T47D (cell line): ENCODE results near the gene PARD3.
"Not testable (repeated sequence)": the region's sequence is repeated elsewhere in the genome, so short reads cannot be mapped to it uniquely, and the experiment has no call there.

Experiments
- DNase-seq, 2 experiments: peaks; one replicate each; pipeline versions ENCODE4 v3.0.0 to v3.0.0-alpha.2; 2011 to 2012; ENCODE audit warnings: low read depth in 1 of 2, low spot score in 1 of 2
- JUND ChIP-seq: IDR thresholded peaks from 2 replicates; pipeline ENCODE4 v1.6.1; 2012; ENCODE audit warnings: low read depth
- in situ Hi-C: cut with HindIII; loops from 2 replicates; pipeline ENCODE4 v1.10.0; 2016; ENCODE audit warnings: low sequenced_read_pairs, low pct_unique_long_range_greater_than_20kb

Gene PARD3

DNA sequence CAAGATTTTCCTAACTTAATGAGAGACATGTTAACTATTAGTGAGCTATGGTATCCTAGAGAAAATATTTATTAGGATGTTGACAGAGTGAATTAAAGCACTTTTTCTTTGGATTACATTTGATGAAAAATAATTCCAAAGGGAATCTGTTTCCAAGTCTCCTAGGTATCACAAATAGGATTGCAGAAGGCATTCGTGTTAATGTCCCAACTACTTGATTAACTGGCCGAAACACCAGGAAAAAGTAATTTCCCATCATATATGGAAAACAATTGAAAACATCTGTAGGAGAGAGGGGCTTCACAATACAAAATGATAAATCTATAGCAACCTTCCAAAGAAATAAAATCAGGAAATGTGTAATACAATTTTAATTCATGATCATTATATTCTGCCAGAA lies 406.7 kb downstream of the PARD3 start:
- no peak for TF ChIP-seq JUND
- in situ Hi-C loops = no loop called here
- DNase-seq = no peak

DNA sequence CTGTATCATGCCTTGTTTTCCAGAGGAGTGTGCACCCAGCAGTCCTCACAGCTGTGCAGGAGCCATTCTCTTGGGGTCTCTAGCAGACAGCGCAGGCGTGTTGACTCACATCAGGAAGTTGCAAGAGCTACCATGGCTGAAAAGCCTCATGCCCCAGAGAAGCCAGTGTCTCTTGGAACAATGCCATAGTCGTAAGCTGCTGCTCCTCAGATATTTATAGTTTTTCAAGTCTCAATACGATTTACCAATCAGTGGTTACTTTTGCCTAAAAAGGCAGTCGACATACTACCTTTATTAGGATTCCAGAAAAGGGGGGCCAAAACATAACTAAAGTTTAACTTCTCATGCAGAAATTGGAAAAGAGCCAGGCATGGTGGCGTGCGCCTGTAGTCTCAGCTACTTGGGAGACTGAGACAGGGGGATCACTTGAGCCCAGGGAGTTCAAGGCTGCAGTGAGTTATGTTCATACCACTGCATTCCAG lies 407.7 kb downstream of the PARD3 start:
- no peak for TF ChIP-seq JUND
- DNase-seq = no peak
- in situ Hi-C loops = no loop called here

DNA sequence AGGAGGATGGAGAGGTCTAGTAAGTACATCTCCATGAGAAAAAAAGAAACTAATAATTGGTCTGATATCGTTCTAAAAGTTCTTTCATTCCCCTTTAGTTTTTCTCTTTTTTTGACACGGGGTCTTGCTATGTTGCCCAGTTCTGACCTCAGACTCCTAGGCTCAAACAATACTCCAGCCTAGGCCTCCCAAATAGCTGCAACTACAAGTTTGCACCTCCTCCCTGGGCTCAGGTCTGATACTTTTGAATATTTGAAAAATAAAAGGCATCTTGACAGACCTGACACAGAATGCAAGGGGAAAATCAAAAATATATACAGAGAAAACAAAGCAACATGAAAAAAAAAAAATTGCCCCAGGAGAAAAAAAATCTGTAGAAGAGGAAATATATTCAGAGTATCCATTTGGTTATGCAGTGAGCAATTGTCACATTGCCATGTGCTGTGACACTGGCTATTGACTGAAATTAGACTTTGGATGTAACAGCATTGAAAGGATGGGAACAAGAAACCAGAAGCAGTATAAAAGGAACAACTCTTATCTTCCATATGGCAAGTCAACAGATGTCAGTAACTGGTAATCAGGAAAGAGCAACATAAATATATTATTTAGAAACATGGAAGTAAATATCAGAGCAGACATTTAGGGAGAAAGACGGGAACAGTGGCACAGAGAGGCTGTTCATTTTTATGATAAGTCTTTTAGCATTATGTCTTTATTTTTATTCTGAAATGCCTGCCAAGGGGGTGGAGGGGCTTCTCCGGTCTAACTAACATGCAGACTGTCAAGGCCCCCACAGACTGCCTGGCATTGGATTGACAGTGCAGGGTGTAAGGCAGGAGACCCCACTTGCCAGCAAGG lies 408.4 kb downstream of the PARD3 start:
- DNase-seq = no peak
- no peak for TF ChIP-seq JUND
- in situ Hi-C loops = no loop called here

DNA sequence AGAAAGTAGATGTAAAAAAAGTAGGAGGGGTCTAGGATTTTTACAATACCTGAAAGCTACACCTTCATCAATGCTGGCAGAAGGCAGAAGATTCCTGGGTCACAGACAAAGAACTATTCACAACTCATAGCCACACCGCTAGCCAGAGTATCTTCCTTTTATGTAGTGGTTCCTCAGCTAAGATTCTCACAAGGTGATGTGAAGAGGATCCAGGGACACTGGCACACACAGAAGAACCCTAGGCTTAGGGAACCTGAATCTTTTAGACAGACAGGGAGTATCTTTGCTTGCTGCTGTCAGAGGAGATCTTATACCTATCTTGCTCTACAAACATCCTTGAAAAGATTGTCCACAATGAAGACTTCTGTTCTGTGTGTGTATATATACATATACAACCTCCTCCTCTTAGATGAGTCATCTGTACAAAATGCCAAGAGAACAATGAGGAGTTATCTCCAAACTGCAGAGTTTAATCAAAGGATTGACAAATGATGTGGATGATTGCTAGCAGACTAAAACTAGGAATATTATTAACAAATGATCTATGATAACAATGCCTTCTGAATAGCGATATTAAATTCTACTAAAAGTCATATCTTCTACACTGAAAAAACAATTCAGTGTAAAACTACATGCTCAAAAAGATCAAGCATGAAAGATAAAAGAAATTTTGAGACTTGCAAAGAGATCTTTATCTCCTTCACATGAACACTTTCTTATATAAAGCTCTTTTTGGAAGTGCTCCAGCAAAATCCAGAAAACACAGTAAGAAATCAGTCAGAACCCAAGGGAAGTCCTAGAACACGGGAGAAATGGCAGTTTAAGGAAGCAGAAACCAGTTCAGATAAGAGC lies 409.3 kb downstream of the PARD3 start:
- in situ Hi-C loops = no loop called here
- DNase-seq = no peak
- no peak for TF ChIP-seq JUND

DNA sequence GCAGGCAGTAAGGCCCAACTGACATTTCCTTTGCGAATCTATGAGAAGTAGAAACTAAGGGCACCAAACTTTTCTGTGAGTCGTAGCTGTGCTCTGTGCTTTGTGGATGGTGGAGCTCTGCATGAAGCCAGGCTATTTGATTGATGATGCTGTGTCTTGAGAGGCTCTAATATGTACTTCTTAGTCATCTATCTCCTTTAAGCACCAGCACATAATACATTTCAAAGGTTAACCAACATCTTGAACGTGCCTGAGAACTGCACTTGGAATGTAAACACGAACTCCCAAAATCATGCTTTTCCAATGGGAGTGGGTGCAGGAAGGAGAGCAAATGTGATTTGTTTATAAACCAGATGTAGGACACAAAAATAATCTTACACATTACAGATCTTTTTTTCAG lies 411.6 kb downstream of the PARD3 start:
- no peak for DNase-seq
- in situ Hi-C loops = no loop called here
- TF ChIP-seq JUND = no peak

DNA sequence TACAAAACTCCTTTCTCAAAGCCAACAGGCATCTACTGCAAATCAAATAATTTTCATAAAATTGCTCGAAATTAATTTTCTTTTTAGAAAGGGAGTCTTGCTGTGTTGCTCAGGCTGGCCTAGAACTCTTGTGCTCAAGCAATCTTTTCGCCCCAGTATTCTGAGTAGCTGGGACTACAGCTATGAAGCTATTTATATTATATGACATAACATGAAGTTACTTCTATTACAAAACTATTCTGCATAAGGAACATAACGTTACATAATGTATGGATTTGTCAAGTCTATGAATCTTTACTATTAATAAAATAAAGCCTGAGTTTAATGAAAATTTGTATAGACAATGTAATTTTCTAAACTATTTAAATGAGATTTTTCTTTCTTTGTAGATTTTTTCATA lies 415.0 kb downstream of the PARD3 start:
- in situ Hi-C loops = no loop called here
- TF ChIP-seq JUND = no peak
- no peak for DNase-seq

DNA sequence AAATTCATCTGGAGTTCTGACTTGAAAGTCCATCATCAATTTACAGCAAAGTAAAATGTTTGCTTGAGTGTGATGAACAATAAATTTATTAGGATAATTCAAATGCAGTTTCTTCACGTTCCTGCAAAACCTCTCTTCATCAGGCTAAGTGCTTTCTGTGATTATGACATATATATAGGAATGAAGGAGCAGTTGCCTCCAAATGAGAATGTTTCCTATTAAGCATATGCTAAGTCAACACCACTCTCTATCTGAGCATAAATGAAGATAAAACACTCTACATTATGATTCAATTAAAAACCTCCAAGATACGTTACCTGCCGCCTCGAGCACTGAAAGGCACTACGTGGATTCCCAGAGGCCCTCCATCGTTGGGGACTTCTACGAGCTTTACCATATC lies 416.1 kb downstream of the PARD3 start:
- in situ Hi-C loops = no loop called here
- DNase-seq = no peak
- TF ChIP-seq JUND = no peak

DNA sequence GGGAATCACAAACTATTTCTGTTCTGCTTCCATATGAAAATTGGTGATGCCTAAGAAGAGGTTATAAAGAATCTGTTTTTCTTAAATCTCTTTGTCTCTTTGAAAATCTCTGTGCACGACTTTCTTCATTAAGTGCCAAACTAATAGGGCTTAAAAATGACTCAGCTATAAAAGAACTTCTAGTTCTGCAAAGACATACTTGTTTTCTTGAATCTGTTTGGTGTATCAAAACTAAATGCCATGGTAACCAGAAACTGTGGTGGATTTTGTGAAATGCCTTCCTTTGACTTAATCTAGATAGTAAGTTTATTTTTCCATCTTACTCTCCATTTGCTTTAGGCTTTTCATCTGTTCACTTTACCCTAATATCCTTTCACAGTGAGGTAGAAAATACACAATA lies 417.8 kb downstream of the PARD3 start:
- TF ChIP-seq JUND = no peak
- in situ Hi-C loops = no loop called here
- DNase-seq = no peak

DNA sequence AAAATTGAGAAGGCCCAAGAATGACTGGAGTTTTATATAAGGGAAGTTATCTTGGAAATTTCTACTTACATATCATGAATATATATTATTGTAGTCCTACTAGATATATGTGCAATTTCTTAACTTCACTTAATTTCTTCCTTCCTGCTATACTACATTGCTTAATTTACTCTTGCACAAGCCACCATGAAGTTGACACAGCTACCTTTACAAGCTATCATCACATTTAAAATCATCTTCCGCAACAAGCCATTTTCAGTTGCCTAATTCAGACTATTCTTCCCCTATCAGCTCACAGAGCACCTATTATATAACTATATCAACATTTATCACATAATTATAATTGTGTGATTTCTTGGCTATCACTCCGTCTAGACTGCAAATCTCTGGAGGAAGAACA lies 418.4 kb downstream of the PARD3 start:
- no peak for DNase-seq
- no peak for TF ChIP-seq JUND
- in situ Hi-C loops = no loop called here

DNA sequence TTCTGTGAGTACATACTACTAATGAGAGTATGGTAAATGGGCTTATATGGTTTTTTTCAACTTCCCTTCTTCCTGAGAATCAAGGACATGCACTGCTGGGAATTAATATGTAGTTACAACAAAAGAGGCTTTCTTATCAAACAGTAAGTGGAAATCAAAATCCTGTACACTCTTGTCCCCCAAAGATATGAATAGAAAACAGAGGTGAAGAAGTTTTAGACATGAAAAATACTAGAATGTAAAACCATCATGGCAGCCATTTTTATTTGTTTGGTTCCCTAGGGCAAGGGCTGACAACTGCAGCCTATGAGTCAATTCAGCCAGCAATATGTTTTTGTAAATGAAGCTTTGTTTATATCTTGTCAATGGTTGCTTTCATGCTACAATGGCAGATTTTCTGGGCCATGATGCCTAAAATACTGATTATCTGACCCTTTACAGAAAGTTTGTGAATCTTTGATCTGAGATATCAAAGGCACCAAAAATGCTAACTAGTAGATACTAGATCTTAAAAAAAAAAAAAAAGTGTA lies 422.4 kb downstream of the PARD3 start:
- DNase-seq = no peak
- TF ChIP-seq JUND = no peak
- in situ Hi-C loops = no loop called here

DNA sequence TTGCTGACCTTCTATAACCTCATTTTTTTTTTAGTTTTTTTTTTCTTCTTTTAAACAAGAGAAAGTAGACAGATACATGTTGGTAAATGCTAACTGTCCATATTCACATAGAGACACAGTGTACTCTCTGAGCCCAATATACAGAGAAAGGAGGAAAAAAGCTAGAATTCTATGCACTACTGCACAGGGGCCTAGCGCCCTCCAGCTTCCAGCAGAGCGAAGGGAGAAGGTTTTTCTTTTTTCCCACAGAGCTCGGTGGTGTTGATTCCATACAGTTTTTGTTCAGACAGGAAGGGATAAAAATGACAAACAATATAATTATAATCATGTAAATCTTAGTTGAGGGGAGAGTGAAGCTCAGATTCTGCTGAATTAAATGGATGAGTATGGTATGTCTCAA lies 423.9 kb downstream of the PARD3 start:
- DNase-seq, in situ Hi-C loops: not testable (repeated sequence)

DNA sequence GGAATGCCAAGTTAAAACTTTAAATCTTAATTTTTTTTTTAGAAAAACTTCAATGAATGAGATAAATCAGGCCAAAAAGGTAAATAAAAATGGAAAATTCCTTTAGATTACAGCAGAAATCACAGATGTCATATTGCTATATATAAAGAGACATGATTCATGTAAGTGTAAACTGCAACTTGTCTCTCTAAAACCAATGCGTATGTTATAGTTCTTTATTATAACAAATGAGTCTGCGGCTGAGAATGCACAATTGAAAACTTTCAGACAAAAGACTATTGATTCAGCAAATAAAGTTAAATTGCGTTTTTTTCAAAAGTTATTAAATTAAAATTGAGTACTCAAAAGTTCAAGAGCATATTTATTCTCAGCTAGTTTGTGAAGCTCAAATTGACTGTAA lies 425.3 kb downstream of the PARD3 start:
- DNase-seq = no peak
- no peak for TF ChIP-seq JUND
- in situ Hi-C loops = no loop called here

DNA sequence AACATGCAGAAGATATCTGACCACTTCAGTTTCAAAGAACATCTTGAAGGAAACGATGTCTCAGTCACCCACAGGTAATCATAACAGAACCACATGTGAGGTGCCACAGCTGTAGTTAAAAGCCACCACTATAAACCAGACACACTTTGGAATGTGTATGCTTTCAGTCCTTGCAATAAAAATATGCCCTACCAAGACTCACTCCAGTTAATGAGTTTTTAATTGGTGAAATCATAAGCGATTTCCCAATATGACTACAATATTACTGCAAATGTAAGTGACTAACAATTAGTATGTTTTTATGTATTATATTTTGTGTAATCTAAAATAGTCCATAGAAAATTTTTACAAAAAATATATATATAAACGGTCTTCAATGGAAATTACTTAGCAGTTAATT lies 428.2 kb downstream of the PARD3 start:
- TF ChIP-seq JUND = no peak
- DNase-seq = no peak
- in situ Hi-C loops = no loop called here
